GM12872 (cell line): ENCODE data around the gene CCL13.
A peak's percentile ranks its signal among the peaks of the same experiment; 100 is the strongest.

Experiments used
- TF ChIP-seq, protein P1 (sequence below): IDR thresholded peaks from 3 replicates; pipeline ENCODE4 v1.5.1; 2011; ENCODE audit warnings: low read depth, mild to moderate bottlenecking, low read length, moderate library complexity; ENCODE audit not compliant: insufficient read depth

The CCL13 gene

DNA sequence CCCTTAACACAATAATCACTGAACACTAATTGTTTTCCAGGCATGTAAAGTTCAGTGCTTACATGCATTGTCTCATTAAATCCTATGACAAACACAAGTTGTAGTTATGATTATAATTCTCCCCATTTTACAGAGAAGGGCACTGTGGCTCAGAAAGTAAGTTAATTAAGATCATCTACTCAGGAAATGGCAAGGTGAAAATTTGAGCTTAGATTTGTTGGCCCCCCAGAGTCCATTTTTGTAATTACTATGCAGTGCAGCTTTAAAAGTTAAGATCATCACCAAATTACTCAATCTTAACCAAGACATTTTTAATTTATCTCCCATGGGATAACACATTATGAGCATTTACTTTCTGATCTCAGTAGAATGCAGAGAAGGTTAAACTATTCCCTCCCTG is 41.0 kb downstream of the CCL13 start:
- TF ChIP-seq, protein P1, sequence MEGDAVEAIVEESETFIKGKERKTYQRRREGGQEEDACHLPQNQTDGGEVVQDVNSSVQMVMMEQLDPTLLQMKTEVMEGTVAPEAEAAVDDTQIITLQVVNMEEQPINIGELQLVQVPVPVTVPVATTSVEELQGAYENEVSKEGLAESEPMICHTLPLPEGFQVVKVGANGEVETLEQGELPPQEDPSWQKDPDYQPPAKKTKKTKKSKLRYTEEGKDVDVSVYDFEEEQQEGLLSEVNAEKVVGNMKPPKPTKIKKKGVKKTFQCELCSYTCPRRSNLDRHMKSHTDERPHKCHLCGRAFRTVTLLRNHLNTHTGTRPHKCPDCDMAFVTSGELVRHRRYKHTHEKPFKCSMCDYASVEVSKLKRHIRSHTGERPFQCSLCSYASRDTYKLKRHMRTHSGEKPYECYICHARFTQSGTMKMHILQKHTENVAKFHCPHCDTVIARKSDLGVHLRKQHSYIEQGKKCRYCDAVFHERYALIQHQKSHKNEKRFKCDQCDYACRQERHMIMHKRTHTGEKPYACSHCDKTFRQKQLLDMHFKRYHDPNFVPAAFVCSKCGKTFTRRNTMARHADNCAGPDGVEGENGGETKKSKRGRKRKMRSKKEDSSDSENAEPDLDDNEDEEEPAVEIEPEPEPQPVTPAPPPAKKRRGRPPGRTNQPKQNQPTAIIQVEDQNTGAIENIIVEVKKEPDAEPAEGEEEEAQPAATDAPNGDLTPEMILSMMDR, result 0 out of 3 replicates have a peak, but pooled peaks have one; percentile 6

DNA sequence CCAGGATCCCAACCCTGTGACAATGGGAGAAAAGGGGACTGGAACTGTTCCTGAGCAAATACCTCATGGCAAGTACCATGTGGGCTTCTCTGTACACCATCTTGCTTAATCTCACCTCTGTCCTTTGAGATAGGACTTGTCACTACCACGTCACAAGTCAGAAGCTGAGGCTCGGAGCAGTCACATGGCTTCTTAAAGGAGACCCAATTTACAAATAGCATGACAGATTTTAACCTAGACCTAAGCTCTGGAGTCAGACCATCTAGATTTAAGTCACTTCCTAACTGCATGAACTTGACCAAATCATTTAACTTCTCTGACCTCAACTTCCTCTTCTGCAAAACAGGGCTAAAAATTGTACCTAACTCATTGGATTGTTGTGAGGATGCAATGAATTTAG is 42.7 kb downstream of the CCL13 start:
- TF ChIP-seq, protein P1, result no peak

DNA sequence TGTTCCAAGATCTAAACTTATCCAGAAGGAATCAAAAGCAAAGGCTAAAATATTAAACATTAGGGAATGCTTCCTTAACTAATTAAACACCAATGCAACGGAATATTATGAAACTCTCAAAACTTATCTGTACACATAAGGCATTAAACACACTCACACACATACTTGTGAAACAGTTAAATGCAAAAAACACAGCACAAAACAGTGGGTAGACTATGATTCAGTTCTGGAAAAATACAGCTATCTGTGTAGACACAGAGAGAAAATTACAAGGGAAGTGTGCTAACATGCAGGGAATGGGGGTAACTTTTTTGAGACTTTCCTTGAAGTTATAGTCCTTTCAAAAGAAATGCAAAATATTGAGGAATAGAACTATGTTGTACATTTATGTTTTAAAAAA is 43.4 kb downstream of the CCL13 start:
- TF ChIP-seq, protein P1, result no peak

DNA sequence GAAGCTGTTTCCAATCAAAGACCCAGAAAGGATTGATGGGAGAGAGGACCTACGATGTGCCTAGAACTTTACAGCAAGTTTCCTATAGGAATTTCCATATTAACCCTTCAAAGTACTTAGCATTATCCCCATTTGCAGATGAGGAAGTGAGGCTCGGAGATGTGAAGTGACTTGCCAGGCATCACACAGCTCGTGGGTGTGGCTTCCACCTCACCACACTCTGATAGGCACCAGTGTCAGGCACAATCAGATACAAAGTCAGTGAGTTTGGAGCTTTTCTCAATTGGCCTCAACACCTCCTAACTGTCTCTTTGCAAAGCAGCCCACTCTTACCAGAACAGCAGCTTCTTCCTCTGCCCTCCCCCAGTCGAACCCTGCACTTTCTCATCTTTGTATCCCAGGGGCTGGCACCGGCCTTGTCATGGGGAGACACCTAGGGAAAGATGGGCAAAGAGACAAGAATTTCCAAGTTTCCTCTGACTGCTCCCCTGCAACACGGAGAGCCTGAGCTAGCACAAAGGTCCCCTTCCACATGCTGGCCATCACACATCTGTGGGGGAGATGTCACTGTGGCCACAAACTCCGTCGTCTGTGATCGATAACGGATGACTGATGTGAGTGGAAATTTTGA is 44.1 kb downstream of the CCL13 start:
- TF ChIP-seq, protein P1, result no peak

DNA sequence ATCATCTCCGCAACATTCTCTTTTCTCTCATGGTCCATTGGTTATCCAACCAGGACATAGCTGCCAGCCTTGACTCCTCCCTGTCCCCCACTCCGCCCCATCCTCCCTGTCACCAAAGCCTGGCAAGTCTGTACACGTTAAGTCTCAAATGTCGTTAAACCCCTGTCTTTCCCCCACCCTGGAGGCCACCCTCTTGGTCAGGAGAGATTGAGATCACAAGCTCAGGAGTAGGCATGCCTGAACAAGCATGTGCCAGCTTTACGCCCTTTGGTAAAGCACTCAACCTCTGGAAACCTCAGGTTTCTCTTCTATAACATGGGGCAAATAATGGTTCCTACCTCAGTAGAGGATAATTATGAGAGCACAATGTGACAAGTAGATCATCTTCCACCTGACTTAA is 44.9 kb downstream of the CCL13 start:
- TF ChIP-seq, protein P1, result no peak

DNA sequence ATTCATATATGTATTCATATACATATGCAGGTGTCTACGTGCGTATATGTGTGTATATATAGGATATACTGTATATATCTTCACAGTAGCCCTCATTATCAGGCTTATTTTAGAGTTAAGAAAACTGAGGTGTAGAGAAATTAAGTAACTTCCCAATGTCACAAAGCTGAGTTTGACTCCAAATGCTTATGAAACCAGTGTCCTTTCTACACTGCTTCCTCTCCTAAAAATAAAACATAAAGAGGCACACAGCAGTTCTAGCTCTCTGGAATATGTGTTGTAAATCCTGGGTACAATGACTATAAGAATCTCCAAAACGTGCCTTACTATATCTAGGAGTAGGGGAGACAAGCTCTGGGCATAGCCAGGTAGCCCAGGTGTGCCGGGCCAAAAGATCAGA is 46.7 kb downstream of the CCL13 start:
- TF ChIP-seq, protein P1, result no peak

DNA sequence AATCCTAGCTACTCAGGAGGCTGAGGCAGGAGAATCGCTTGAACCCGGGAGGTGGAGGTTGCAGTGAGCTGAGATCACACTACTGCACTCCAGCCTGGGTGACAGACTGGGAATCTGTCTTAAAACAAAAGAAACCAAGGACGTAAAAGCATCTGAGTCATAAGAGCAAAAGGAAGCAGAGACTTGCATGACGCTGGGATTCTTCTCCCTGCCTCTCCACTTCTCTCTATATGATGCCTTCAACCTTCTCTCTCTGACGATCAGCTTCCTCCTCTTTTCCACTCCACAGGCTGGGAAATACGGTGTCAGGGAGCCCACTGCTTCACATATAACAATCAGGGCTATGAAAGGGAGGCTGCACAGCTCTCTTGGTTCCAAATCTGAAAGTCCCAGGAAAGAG is 49.9 kb downstream of the CCL13 start:
- TF ChIP-seq, protein P1, result no peak
